DND-41 (cell line): Measurements from ENCODE around the gene MT1G.

Experiments used
- ATAC-seq: fragments of 200-7000 bp; cut with Tn5 transposase; 3 replicates; pipeline ENCODE4 v1.9.1; 2021; ENCODE audit warnings: low read depth; ENCODE audit not compliant: insufficient read depth
- DNase-seq: peaks from one replicate; pipeline ENCODE4 v3.0.0-alpha.2; 2020
- H2AFZ ChIP-seq: 2 replicates; pipeline ENCODE4 v1.6.0; 2012; ENCODE audit warnings: low read depth, low read length
- H3K27ac ChIP-seq: 2 replicates; pipeline ENCODE4 v1.5.1; 2012; ENCODE audit warnings: low read length, inconsistent platforms
- H3K27me3 ChIP-seq: fragments of 200-600 bp; sonication (generic); 2 replicates; pipeline ENCODE4 v1.6.0; 2012; ENCODE audit warnings: low read length, mild to moderate bottlenecking, inconsistent platforms; ENCODE audit not compliant: insufficient read depth, poor library complexity
- H3K36me3 ChIP-seq: 2 replicates; pipeline ENCODE4 v1.5.1; 2012; ENCODE audit warnings: low read length, inconsistent platforms; ENCODE audit not compliant: insufficient read depth
- H3K4me1 ChIP-seq: 2 replicates; pipeline ENCODE4 v1.5.1; 2012; ENCODE audit warnings: mild to moderate bottlenecking, low read length; ENCODE audit not compliant: insufficient read depth
- H3K4me2 ChIP-seq: 2 replicates; pipeline ENCODE4 v1.6.0; 2012; ENCODE audit warnings: mild to moderate bottlenecking, moderate library complexity, low read length, inconsistent platforms; ENCODE audit not compliant: insufficient read depth
- H3K4me3 ChIP-seq, 2 experiments: fragments of 200-600 bp in 1 of 2; shearing (Covaris generic) in 1 of 2; 2 replicates each; pipeline ENCODE4 v1.5.1; 2012 to 2016; ENCODE audit warnings: inconsistent platforms in 2 of 2, low read length in 2 of 2, mild to moderate bottlenecking in 2 of 2, low read depth in 1 of 2, moderate library complexity in 1 of 2
- H3K79me2 ChIP-seq: 2 replicates; pipeline ENCODE4 v1.6.0; 2012; ENCODE audit warnings: low read length, inconsistent platforms; ENCODE audit not compliant: insufficient read depth
- H3K9ac ChIP-seq: 2 replicates; pipeline ENCODE4 v1.6.0; 2012; ENCODE audit warnings: low read depth, mild to moderate bottlenecking, inconsistent platforms, low read length, moderate library complexity
- H3K9me3 ChIP-seq: 2 replicates; pipeline ENCODE4 v1.5.1; 2012; ENCODE audit warnings: low read length, moderate library complexity, mild to moderate bottlenecking, inconsistent platforms; ENCODE audit not compliant: insufficient read depth, severe bottlenecking
- H4K20me1 ChIP-seq: 2 replicates; pipeline ENCODE4 v1.6.0; 2012; ENCODE audit warnings: low read length; ENCODE audit not compliant: insufficient read depth
- EZH2 ChIP-seq: IDR thresholded peaks from 3 replicates; pipeline ENCODE4 v1.6.1; 2012; ENCODE audit warnings: borderline replicate concordance, low read depth, mild to moderate bottlenecking, moderate library complexity, low read length, inconsistent platforms; ENCODE audit not compliant: severe bottlenecking
- TF ChIP-seq, protein P1 (sequence below): IDR thresholded peaks from 2 replicates; pipeline ENCODE4 v1.5.1; 2012; ENCODE audit warnings: borderline replicate concordance, low read length, moderate library complexity, mild to moderate bottlenecking; ENCODE audit not compliant: poor library complexity, severe bottlenecking; ENCODE audit errors: extremely low read depth

MT1G gene

DNA sequence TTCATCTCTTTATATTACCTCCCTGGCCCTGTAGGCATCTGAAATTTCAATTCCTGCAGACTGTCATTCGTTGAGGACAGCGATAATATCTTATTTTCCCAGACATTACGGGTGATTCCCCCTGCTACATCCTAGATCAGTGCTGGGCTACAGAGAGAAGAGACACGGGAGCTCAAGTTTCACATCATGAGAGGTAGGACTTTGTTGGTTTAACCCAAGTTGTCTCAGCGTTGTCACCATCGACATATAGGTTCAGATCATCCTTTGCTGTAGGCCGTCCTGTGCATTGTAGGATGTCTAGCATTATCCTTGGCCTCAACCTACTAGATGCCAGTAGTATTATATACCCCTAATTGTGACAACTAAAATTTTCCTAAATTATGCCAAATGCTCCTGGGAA is 33.7 kb upstream of the MT1G start:
- ATAC-seq, result no peak
- DNase-seq, result no peak
- TF ChIP-seq, protein P1, sequence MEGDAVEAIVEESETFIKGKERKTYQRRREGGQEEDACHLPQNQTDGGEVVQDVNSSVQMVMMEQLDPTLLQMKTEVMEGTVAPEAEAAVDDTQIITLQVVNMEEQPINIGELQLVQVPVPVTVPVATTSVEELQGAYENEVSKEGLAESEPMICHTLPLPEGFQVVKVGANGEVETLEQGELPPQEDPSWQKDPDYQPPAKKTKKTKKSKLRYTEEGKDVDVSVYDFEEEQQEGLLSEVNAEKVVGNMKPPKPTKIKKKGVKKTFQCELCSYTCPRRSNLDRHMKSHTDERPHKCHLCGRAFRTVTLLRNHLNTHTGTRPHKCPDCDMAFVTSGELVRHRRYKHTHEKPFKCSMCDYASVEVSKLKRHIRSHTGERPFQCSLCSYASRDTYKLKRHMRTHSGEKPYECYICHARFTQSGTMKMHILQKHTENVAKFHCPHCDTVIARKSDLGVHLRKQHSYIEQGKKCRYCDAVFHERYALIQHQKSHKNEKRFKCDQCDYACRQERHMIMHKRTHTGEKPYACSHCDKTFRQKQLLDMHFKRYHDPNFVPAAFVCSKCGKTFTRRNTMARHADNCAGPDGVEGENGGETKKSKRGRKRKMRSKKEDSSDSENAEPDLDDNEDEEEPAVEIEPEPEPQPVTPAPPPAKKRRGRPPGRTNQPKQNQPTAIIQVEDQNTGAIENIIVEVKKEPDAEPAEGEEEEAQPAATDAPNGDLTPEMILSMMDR, result no peak
- TF ChIP-seq EZH2, result no peak
- Histone ChIP-seq H3K27me3 (no peaks in the 10 kb centered on the region), H3K36me3 (no peaks in the 10 kb centered on the region), H3K4me3 (no peak overlapping the region), H3K9me3 (peaks cover 4% of the 10 kb centered on the region), H3K79me2 (no peaks in the 10 kb centered on the region), H2AFZ (peak overlapping the region; percentile 52), H3K4me1 (peaks cover 11% of the 10 kb centered on the region), H3K27ac (peak overlapping the region; percentile 23), H3K9ac (no peak overlapping the region), H3K4me2 (no peak overlapping the region; the same call in 1 of the 2 replicates), H4K20me1 (no peaks in the 10 kb centered on the region)

DNA sequence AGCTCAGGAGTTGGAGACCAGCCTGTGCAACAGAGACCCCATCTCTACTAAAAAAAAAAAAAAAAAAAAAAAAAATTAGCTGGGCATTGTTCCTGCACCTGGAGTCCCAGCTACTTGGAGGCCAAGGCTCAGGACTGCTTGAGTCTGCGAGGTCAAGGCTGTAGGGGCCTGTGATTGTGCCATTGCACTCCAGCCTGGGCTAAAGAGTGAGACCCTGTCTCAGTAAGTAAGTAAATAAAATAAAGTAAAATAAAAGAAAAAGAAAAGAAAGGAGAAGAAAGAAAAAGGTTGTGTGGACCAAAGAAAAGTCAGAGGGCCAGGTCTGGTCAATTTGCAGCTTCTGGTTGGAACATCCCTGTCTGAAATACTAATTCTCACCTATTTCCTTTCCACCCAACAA is 32.8 kb upstream of the MT1G start:
- DNase-seq (no peak), ATAC-seq (no peak)
- Histone ChIP-seq H2AFZ (no peak overlapping the region), H3K9me3 (peaks cover 4% of the 10 kb centered on the region), H4K20me1 (no peaks in the 10 kb centered on the region), H3K36me3 (no peaks in the 10 kb centered on the region), H3K4me1 (peaks cover 11% of the 10 kb centered on the region), H3K79me2 (no peaks in the 10 kb centered on the region), H3K27ac (no peak overlapping the region), H3K9ac (no peak overlapping the region), H3K27me3 (no peaks in the 10 kb centered on the region), H3K4me3 (no peak overlapping the region), H3K4me2 (no peak overlapping the region)
- TF ChIP-seq, protein P1, result no peak
- no peak for TF ChIP-seq EZH2

DNA sequence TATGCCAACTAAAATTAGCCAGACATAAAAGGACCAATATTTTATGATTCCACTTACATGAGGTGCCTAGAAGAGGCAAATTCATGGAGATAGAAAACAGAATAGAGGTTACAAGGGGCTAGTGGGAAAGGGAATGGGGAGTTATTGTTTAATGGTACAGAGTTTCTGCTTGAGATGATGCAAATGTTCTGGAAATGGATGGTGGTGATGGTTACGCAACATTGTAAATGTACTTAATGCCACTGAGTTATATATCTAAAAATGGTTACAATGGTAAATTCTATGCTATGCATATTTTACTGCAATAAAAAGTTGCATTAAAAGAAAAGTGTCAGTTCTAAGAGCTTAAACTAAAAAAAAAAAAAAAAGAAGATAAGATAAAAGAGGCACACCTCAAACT is 32.3 kb upstream of the MT1G start:
- Histone ChIP-seq H4K20me1 (no peaks in the 10 kb centered on the region), H3K79me2 (no peaks in the 10 kb centered on the region), H2AFZ (no peak overlapping the region), H3K9me3 (peaks cover 4% of the 10 kb centered on the region), H3K9ac (no peak overlapping the region), H3K27me3 (no peaks in the 10 kb centered on the region), H3K27ac (no peak overlapping the region), H3K4me1 (peaks cover 11% of the 10 kb centered on the region), H3K36me3 (no peaks in the 10 kb centered on the region), H3K4me2 (no peak overlapping the region), H3K4me3 (no peak overlapping the region)
- no peak for ATAC-seq
- no peak for DNase-seq
- no peak for TF ChIP-seq EZH2
- TF ChIP-seq, protein P1, result no peak
